ENCODE results near the gene CRY1.
A peak's percentile ranks its signal among the peaks of the same experiment; 100 is the strongest.

Gene CRY1

GRCh38 chr12:107127482-107128430, 34.4 kb upstream of the CRY1 start:
- Histone ChIP-seq H3K79me2 (ENCODE audit: insufficient read depth, low read length) (no peaks in the 10 kb centered on the region), H3K36me3 (ENCODE audit: insufficient read depth, low read length) (no peaks in the 10 kb centered on the region), H3K9me2 (replicated peaks; ENCODE audit: low read depth, low read length) (no peaks in the 10 kb centered on the region), H3K4me2 (ENCODE audit: low read depth, low read length, poor library complexity, severe bottlenecking) (no peak overlapping the region), H3K9me3 (ENCODE audit: insufficient read depth, low read depth, low read length) (no peaks in the 10 kb centered on the region), H3K27me3 (ENCODE audit: insufficient read depth, low read length, poor library complexity, severe bottlenecking) (no peaks in the 10 kb centered on the region), H3K4me1 (ENCODE audit: insufficient read depth, low read length, poor library complexity, severe bottlenecking) (peaks cover 4% of the 10 kb centered on the region), H2AFZ (ENCODE audit: low read length) (no peak overlapping the region), H3K9ac (ENCODE audit: low read depth, low read length, poor library complexity, severe bottlenecking) (no peak overlapping the region), H4K20me1 (ENCODE audit: insufficient read depth, low read length, poor library complexity, severe bottlenecking) (no peaks in the 10 kb centered on the region), H3K4me3 (ENCODE audit: low read length, poor library complexity, severe bottlenecking) (no peak overlapping the region), H3F3A (ENCODE audit: low read depth) (no peaks in the 10 kb centered on the region)
- TF ChIP-seq EZH2phosphoT487 (IDR thresholded peaks at IDR 0.05; ENCODE audit: borderline replicate concordance) = no peak
- TF ChIP-seq, protein P1, sequence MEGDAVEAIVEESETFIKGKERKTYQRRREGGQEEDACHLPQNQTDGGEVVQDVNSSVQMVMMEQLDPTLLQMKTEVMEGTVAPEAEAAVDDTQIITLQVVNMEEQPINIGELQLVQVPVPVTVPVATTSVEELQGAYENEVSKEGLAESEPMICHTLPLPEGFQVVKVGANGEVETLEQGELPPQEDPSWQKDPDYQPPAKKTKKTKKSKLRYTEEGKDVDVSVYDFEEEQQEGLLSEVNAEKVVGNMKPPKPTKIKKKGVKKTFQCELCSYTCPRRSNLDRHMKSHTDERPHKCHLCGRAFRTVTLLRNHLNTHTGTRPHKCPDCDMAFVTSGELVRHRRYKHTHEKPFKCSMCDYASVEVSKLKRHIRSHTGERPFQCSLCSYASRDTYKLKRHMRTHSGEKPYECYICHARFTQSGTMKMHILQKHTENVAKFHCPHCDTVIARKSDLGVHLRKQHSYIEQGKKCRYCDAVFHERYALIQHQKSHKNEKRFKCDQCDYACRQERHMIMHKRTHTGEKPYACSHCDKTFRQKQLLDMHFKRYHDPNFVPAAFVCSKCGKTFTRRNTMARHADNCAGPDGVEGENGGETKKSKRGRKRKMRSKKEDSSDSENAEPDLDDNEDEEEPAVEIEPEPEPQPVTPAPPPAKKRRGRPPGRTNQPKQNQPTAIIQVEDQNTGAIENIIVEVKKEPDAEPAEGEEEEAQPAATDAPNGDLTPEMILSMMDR (conservative IDR thresholded peaks at IDR 0.05; ENCODE audit: low read length) = no peak

GRCh38 chr12:107126796-107127481, 33.6 kb upstream of the CRY1 start:
- Histone ChIP-seq H3K9me2 (replicated peaks; ENCODE audit: low read depth, low read length) (no peaks in the 10 kb centered on the region), H2AFZ (ENCODE audit: low read length) (no peak overlapping the region), H3K4me2 (ENCODE audit: low read depth, low read length, poor library complexity, severe bottlenecking) (no peak overlapping the region), H3K4me3 (ENCODE audit: low read length, poor library complexity, severe bottlenecking) (no peak overlapping the region), H4K20me1 (ENCODE audit: insufficient read depth, low read length, poor library complexity, severe bottlenecking) (no peaks in the 10 kb centered on the region), H3K27me3 (ENCODE audit: insufficient read depth, low read length, poor library complexity, severe bottlenecking) (no peaks in the 10 kb centered on the region), H3K4me1 (ENCODE audit: insufficient read depth, low read length, poor library complexity, severe bottlenecking) (peaks cover under 1% of the 10 kb centered on the region), H3K9me3 (ENCODE audit: insufficient read depth, low read depth, low read length) (no peaks in the 10 kb centered on the region), H3K9ac (ENCODE audit: low read depth, low read length, poor library complexity, severe bottlenecking) (no peak overlapping the region), H3K36me3 (ENCODE audit: insufficient read depth, low read length) (no peaks in the 10 kb centered on the region), H3K79me2 (ENCODE audit: insufficient read depth, low read length) (no peaks in the 10 kb centered on the region), H3F3A (ENCODE audit: low read depth) (no peaks in the 10 kb centered on the region)
- TF ChIP-seq, protein P1 (conservative IDR thresholded peaks at IDR 0.05; ENCODE audit: low read length) = peak; percentile 62
- TF ChIP-seq EZH2phosphoT487 (IDR thresholded peaks at IDR 0.05; ENCODE audit: borderline replicate concordance) = no peak

DNA sequence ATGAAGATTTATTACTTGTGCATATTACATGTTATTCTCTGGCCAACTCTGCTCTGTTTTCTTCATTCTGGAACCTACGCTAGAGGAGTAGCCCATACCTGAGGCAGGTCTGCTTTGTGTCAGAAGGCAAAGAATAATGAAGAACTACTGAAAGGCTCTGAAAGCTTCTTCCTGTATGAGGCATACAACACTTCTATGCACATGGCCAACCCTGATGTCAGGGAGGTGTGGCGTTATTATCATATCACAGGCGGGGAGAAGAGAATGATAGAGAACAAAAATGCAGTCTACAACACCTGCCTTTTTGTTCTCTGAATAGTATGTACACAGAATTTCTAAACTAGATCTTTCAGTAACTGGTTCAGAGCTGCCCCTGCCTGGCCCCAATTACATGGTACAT, 32.5 kb upstream of the CRY1 start:
- no peaks in the 10 kb centered on the region for H4K20me1 ChIP-seq (ENCODE audit: insufficient read depth, low read length, poor library complexity, severe bottlenecking)
- no peaks in the 10 kb centered on the region for H3K4me1 ChIP-seq (ENCODE audit: insufficient read depth, low read length, poor library complexity, severe bottlenecking)
- no peak overlapping the region for H2AFZ ChIP-seq (ENCODE audit: low read length)
- no peak overlapping the region for H3K4me2 ChIP-seq (ENCODE audit: low read depth, low read length, poor library complexity, severe bottlenecking)
- H3K9me3 ChIP-seq (ENCODE audit: insufficient read depth, low read depth, low read length) = no peaks in the 10 kb centered on the region
- H3K9ac ChIP-seq (ENCODE audit: low read depth, low read length, poor library complexity, severe bottlenecking) = no peak overlapping the region
- no peaks in the 10 kb centered on the region for H3K27me3 ChIP-seq (ENCODE audit: insufficient read depth, low read length, poor library complexity, severe bottlenecking)
- no peak overlapping the region for H3K4me3 ChIP-seq (ENCODE audit: low read length, poor library complexity, severe bottlenecking)
- TF ChIP-seq, protein P1 (conservative IDR thresholded peaks at IDR 0.05; ENCODE audit: low read length) = no peak
- TF ChIP-seq EZH2phosphoT487 (IDR thresholded peaks at IDR 0.05; ENCODE audit: borderline replicate concordance) = no peak
- no peaks in the 10 kb centered on the region for H3K79me2 ChIP-seq (ENCODE audit: insufficient read depth, low read length)
- no peaks in the 10 kb centered on the region for H3K9me2 ChIP-seq (replicated peaks; ENCODE audit: low read depth, low read length)
- H3F3A ChIP-seq (ENCODE audit: low read depth) = no peaks in the 10 kb centered on the region
- H3K36me3 ChIP-seq (ENCODE audit: insufficient read depth, low read length) = no peaks in the 10 kb centered on the region
